Hematopoietic multipotent progenitor cell treated with erythropoietin and hydrocortisone succinate and interleukin-3 and kit ligand, for 8 days (in vitro differentiated cells): ENCODE results near the gene CCDC150.
"Not testable (repeated sequence)": the region's sequence is repeated elsewhere in the genome, so short reads cannot be mapped to it uniquely, and the experiment has no call there.

ENCODE experiments used
- DNase-seq: peaks from one replicate; pipeline ENCODE4 v3.0.0-alpha.2; 2015

The CCDC150 gene

GRCh38 chr2:196718419-196719109 is 79.0 kb downstream of the CCDC150 start:
- DNase-seq = no peak

- DNase-seq = peak; percentile 6
These were observed 79.8 kb downstream of the CCDC150 start for GRCh38 chr2:196719110-196719872.

- DNase-seq = no peak
These were observed 84.1 kb downstream of the CCDC150 start for GRCh38 chr2:196723571-196723970.

GRCh38 chr2:196725218-196725617 is 85.7 kb downstream of the CCDC150 start:
- no peak for DNase-seq

- DNase-seq = no peak
These were observed 86.4 kb downstream of the CCDC150 start for GRCh38 chr2:196725882-196726281.

- DNase-seq = no peak
These were observed 89.9 kb downstream of the CCDC150 start for GRCh38 chr2:196729418-196729817.

GRCh38 chr2:196736646-196737045 is 97.1 kb downstream of the CCDC150 start:
- DNase-seq = not testable (repeated sequence)

- no peak for DNase-seq
These were observed 97.5 kb downstream of the CCDC150 start for GRCh38 chr2:196737046-196737445.

- no peak for DNase-seq
These were observed 99.5 kb downstream of the CCDC150 start for GRCh38 chr2:196739031-196739430.

- DNase-seq = no peak
These were observed 102.7 kb downstream of the CCDC150 start for GRCh38 chr2:196742216-196742615.

- DNase-seq = no peak
These were observed 103.2 kb downstream of the CCDC150 start for GRCh38 chr2:196742685-196743084.

- no peak for DNase-seq
These were observed 103.7 kb downstream of the CCDC150 start for GRCh38 chr2:196743165-196743564.

- no peak for DNase-seq
These were observed 106.2 kb downstream of the CCDC150 start for GRCh38 chr2:196745711-196746110.

GRCh38 chr2:196747400-196747799 is 107.9 kb downstream of the CCDC150 start:
- DNase-seq = no peak

- DNase-seq = no peak
These were observed 108.6 kb downstream of the CCDC150 start for GRCh38 chr2:196748123-196748522.

- DNase-seq = no peak
These were observed 110.9 kb downstream of the CCDC150 start for GRCh38 chr2:196750291-196750923.

- peak; percentile 71 for DNase-seq
These were observed 111.6 kb downstream of the CCDC150 start for GRCh38 chr2:196750977-196751631.

GRCh38 chr2:196758474-196759377 is 119.2 kb downstream of the CCDC150 start:
- peak; percentile 10 for DNase-seq

GRCh38 chr2:196759378-196759706 is 119.8 kb downstream of the CCDC150 start:
- DNase-seq = no peak

- no peak for DNase-seq
These were observed 127.6 kb downstream of the CCDC150 start for GRCh38 chr2:196767101-196767500.
